VCaP (cell line): ENCODE data around the gene MLLT10.
"Not testable (repeated sequence)": the region's sequence is repeated elsewhere in the genome, so short reads cannot be mapped to it uniquely, and the experiment has no call there.

Source experiments
- H3K27ac ChIP-seq: fragments of 450-650 bp; 2 replicates; pipeline ENCODE4 v1.5.1; 2017
- CTCF ChIP-seq: fragments of 450-650 bp; conservative IDR thresholded peaks from 2 replicates; pipeline ENCODE4 v1.5.1; 2017; ENCODE audit warnings: mild to moderate bottlenecking, moderate library complexity

MLLT10 gene

GRCh38 chr10:21534604-21535493, 817 bp downstream of the MLLT10 start:
- TF ChIP-seq CTCF = no peak
- H3K27ac ChIP-seq = peak overlapping the region; percentile 95

GRCh38 chr10:21535494-21535965, 1.5 kb downstream of the MLLT10 start:
- TF ChIP-seq CTCF = no peak
- H3K27ac ChIP-seq = peak overlapping the region; percentile 95

GRCh38 chr10:21535976-21536375, 1.9 kb downstream of the MLLT10 start:
- H3K27ac ChIP-seq = peak overlapping the region; percentile 95

- no peak overlapping the region for H3K27ac ChIP-seq
- TF ChIP-seq CTCF = no peak
Observed at GRCh38 chr10:21536874-21537273, 2.8 kb downstream of the MLLT10 start.

GRCh38 chr10:21540701-21541100, 6.7 kb downstream of the MLLT10 start:
- not testable (repeated sequence) for H3K27ac ChIP-seq

- no peak for TF ChIP-seq CTCF
- H3K27ac ChIP-seq = no peak overlapping the region
Observed at GRCh38 chr10:21547246-21547645, 13.2 kb downstream of the MLLT10 start.

- no peak for TF ChIP-seq CTCF
- no peak overlapping the region for H3K27ac ChIP-seq
Observed at GRCh38 chr10:21552638-21553037, 18.6 kb downstream of the MLLT10 start.

- no peak for TF ChIP-seq CTCF
Observed at GRCh38 chr10:21556527-21556926, 22.5 kb downstream of the MLLT10 start.

GRCh38 chr10:21558984-21559383, 25.0 kb downstream of the MLLT10 start:
- H3K27ac ChIP-seq = not testable (repeated sequence)

More at GRCh38 chr10:21556527-21556926, 22.5 kb downstream of the MLLT10 start:
- H3K27ac ChIP-seq = no peak overlapping the region
